Measurements from ENCODE around the gene SOX18. TPM values are rescaled to one million over a fixed set of nuclear protein-coding genes. Genes with fewer than 3 reads are reported as not detected.

SOX18 gene
- 7.1 TPM for total RNA-seq

GRCh38 chr20:64049060-64049877, at the start of gene SOX18:
Gene SOX18 (minus strand): TSS chr20:64049639. CDS start chr20:64049516, 123 bp downstream.

GRCh38 chr20:64083804-64084684, 34.6 kb upstream of the SOX18 start, which contains the start of gene LKAAEAR1:
Gene LKAAEAR1 (minus strand): TSS chr20:64084398. CDS start chr20:64084219, 179 bp downstream.

GRCh38 chr20:64080013-64080812, 30.8 kb upstream of the SOX18 start, which contains the start of gene OPRL1:
Gene OPRL1 (plus strand): TSS chr20:64080082. CDS start chr20:64092721, 12,639 bp downstream.

GRCh38 chr20:64079273-64080012, 30.0 kb upstream of the SOX18 start, which contains the start of gene RGS19:
Gene RGS19 (minus strand): TSS chr20:64079518. CDS start chr20:64076886, 2,632 bp downstream.

GRCh38 chr20:64062596-64063388, 13.4 kb upstream of the SOX18 start, which contains the start of gene TCEA2:
Gene TCEA2 (plus strand): TSS chr20:64063198. CDS start chr20:64063313, 115 bp downstream.

GRCh38 chr20:64035933-64036345, 13.5 kb downstream of the SOX18 start, which contains the start of gene C20orf204:
Gene C20orf204 (plus strand): TSS chr20:64036182. CDS start chr20:64036324, 142 bp downstream.

Other genes with a start within 250 kb of the SOX18 start
- gene ZBTB46, start 218.4 kb downstream of the SOX18 start, total RNA-seq, result 12.1 TPM
- not detected for gene ABHD16B, start 188.1 kb downstream of the SOX18 start, total RNA-seq
- 69.2 TPM for gene TPD52L2, start 184.4 kb downstream of the SOX18 start, total RNA-seq
- 55.5 TPM for gene DNAJC5, start 154.5 kb downstream of the SOX18 start, total RNA-seq
- gene UCKL1, start 93.2 kb downstream of the SOX18 start, total RNA-seq, result 44.6 TPM
- gene ZNF512B, start 79.7 kb downstream of the SOX18 start, total RNA-seq, result 19.7 TPM
- gene SAMD10, start 70.0 kb downstream of the SOX18 start, total RNA-seq, result 8.9 TPM
- 80.9 TPM for gene PRPF6, start 68.5 kb downstream of the SOX18 start, total RNA-seq
- 1.0 TPM for gene C20orf204, start 13.5 kb downstream of the SOX18 start, total RNA-seq
- 41.7 TPM for gene TCEA2, start 13.6 kb upstream of the SOX18 start, total RNA-seq
- 6.3 TPM for gene RGS19, start 29.9 kb upstream of the SOX18 start, total RNA-seq
- 3.5 TPM for gene OPRL1, start 30.4 kb upstream of the SOX18 start, total RNA-seq
- 0.82 TPM for gene LKAAEAR1, start 34.8 kb upstream of the SOX18 start, total RNA-seq
- not detected for gene NPBWR2, start 57.9 kb upstream of the SOX18 start, total RNA-seq
- gene MYT1, start 114.8 kb upstream of the SOX18 start, total RNA-seq, result 37.3 TPM
- 326 TPM for gene PCMTD2, start 206.1 kb upstream of the SOX18 start, total RNA-seq

All from camera-type eye (tissue), 1 donor.